ENCODE data around the gene DEAF1. TPM values are rescaled to one million over a fixed set of nuclear protein-coding genes. Genes with fewer than 3 reads are reported as not detected.
"Not testable (repeated sequence)": the region's sequence is repeated elsewhere in the genome, so short reads cannot be mapped to it uniquely, and the experiment has no call there.

Gene DEAF1
- 37.2 TPM for polyA plus RNA-seq (2012; ENCODE audit: insufficient read depth, insufficient read length, low read depth)

DNA sequence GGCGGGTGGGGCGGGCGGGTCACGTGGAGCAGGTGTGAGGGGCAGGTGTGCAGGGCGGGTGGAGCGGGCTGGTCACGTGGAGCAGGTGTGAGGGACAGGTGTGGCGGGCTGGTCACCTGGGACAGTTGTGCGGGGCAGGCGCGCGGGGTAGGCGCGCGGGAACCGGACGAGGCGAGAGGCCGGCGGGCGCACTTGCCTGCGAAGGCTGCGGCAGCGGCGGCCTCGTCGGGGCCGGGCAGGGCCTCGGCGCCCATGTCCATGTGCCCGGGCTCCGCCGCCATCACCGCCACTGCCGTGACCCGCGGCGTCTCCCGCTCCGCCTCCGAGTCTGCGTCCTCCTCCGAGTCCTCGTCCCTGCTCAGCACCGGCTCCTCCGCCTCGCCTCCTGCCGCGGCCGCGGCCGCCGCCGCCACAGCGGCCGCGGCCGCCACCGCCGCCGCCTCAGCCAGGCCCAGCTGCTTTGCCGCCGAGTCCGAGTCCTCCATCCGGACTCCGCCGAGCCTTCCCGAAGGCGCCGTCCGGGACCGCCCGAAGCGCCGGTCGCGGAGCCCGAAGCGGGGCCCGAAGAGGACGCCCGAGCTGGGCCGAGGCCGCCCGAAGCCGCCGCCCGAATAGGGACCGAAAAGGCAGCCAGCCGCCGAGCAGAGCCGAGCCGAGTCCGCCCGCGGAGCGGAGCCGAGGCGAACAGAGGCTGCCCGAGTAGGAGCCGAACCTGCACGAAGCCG is at the start of gene DEAF1:
Gene DEAF1, minus strand, starts transcription at position 660 of the 725 bp plus-strand sequence. Its CDS starts 175 bp downstream, at position 485.
- H3K4me1 ChIP-seq: no peaks in the 10 kb centered on the region
- peak; percentile 96 for DNase-seq
- peak within 1 kb of the TSS; percentile 74 for H3K4me3 ChIP-seq (ENCODE audit: low read depth, low read length)

DNA sequence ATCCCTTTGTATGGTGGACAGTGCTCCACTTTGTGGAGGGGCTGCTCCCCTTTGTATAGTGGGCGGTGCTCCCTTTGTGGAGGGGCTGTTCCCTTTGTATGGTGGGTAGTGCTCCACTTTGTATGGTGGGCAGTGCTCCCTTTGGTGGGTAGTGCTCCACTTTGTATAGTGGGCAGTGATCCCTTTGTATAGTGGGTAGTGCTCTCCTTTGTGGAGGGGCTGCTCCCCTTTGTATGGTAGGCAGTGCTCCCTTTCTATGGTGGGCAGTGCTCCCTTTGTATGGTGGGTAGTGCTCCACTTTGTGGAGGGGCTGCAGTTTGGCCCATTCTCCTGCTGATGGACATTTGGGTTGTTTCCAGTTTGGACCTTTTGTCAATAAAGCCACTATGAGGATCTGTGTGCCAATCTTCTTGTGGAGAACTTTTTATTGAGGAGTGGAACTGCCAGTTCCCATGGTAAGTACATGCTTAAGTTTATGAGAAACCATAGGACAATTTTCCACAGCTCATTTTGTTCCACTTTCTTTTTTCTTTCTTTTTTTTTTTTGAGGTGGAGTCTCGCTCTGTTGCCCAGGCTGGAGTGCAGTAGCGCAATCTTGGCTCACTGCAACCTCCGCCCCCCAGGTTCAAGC is 47.7 kb upstream of the DEAF1 start:
- Histone ChIP-seq H3K4me1 (no peaks in the 10 kb centered on the region), H3K36me3 (no peaks in the 10 kb centered on the region; the same call in 1 of the 2 replicates), H3K27me3 (no peaks in the 10 kb centered on the region), H3K9me3 (no peaks in the 10 kb centered on the region), H3K4me3 (ENCODE audit: low read depth, low read length) (no peak overlapping the region)
- no peak for TF ChIP-seq CTCF (IDR thresholded peaks at IDR 0.05; ENCODE audit: low read depth, low read length)
- no peak for DNase-seq

More for the DNA sequence above, at the start of gene DEAF1:
- Histone ChIP-seq H3K9me3 (no peaks in the 10 kb centered on the region), H3K27me3 (no peaks in the 10 kb centered on the region), H3K36me3 (no peaks in the 10 kb centered on the region)
- TF ChIP-seq CTCF (IDR thresholded peaks at IDR 0.05; ENCODE audit: low read depth, low read length): no peak

DNA sequence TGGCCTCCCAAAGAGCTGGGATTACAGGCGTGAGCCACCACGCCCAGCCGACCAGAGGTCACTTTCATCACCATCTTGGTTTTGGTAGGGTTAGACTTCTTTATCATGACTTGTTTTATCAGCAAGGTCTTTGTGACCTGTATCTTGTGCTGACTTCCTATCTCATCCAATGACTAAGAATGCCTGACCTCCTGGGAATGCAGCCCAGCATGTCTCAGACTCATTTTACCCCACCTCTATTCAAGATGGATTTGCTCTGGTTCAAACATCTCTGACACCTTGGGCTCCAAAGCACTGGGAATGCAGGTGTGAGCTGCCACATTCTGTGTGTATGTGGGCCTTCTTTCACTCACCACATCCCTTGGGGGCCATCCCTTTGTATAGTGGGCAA is 47.1 kb upstream of the DEAF1 start:
- no peaks in the 10 kb centered on the region for H3K36me3 ChIP-seq
- no peak for DNase-seq
- TF ChIP-seq CTCF (IDR thresholded peaks at IDR 0.05; ENCODE audit: low read depth, low read length): no peak
- H3K9me3 ChIP-seq: no peaks in the 10 kb centered on the region
- H3K27me3 ChIP-seq: no peaks in the 10 kb centered on the region
- H3K4me3 ChIP-seq (ENCODE audit: low read depth, low read length): no peak overlapping the region
- H3K4me1 ChIP-seq: no peaks in the 10 kb centered on the region

DNA sequence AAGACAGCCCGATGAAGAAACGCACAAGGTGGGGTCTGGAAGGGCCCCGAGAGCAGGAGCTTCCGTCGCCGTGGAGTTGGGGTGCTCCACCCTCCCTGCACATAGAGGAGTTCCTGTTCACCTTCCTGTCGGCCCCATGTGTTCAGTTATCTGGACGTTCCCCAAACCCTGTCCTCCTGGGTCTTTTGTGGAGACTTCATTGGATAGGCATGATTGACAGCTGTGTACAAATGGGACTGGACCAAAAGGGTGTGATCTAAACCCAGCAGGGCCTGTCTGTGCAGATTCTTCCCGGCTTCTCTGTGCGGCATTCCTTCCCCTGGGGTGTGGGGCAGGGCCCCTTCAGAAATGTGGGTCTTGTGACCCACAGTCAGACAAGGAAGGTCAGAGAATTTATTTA is 42.9 kb upstream of the DEAF1 start:
- not testable (repeated sequence) for H3K36me3 ChIP-seq; H3K27me3 ChIP-seq; H3K9me3 ChIP-seq; H3K4me1 ChIP-seq; H3K4me3 ChIP-seq (ENCODE audit: low read depth, low read length); DNase-seq

DNA sequence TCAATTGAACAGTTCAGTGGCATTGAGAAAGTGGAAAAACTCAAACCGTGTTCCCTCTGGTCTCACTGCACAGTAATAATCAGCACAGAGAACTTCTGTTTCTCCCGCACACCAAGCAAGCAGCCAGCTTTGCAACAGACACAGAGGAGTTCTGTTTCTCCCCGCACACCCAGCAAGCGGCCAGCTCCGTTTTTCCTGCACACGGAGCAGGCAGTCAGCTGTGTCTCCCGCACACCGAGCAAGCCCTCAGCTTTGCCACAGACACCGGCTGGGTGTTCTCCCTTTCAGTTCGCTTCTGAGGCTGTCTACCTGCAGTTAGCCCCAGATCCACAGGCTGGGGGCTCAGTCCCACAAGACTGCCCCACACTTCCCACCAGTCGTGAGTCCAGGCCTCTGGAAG is 42.3 kb upstream of the DEAF1 start:
- H3K27me3 ChIP-seq: no peaks in the 10 kb centered on the region
- no peaks in the 10 kb centered on the region for H3K9me3 ChIP-seq
- no peak overlapping the region for H3K4me3 ChIP-seq (ENCODE audit: low read depth, low read length)
- TF ChIP-seq CTCF (IDR thresholded peaks at IDR 0.05; ENCODE audit: low read depth, low read length): no peak
- no peaks in the 10 kb centered on the region for H3K36me3 ChIP-seq
- H3K4me1 ChIP-seq: no peaks in the 10 kb centered on the region
- DNase-seq: no peak

DNA sequence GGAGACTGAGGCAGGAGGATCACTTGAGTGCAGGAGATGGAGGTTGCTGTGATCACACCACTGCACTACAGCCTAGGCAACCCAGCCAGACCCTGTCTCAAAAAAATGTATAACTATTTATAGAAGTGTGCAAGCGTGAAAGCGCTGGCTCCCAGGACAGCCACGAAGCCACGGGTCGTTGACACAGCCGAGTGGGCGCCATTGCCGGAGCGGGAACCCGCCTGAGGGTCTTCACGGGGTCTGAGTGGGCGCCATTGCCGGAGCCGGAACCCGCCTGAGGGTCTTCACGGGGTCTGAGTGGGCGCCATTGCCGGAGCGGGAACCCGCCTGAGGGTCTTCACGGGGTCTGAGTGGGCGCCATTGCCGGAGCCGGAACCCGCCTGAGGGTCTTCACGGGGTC is 39.5 kb upstream of the DEAF1 start:
- DNase-seq; H3K4me1 ChIP-seq; H3K4me3 ChIP-seq (ENCODE audit: low read depth, low read length); H3K9me3 ChIP-seq; H3K36me3 ChIP-seq; H3K27me3 ChIP-seq: not testable (repeated sequence)

DNA sequence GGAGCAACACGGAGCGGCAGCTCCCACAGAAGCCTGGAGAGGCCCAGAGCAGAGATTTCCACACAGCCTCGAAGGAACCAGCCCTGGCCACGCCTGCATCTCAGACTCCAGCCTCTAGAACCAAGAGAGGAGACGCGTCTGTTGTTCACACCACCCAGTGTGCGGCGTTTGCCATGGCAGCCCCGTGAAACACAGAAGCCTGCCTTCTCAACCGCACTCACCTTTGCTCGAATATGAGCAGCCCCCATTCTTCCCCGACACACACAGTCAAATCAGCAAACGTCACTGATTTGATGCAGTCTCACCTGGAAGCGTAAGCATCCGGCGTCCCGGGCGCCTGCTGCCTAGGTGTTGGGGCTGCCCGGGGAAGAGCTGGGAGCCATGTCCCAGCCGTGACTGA is 38.0 kb upstream of the DEAF1 start:
- Histone ChIP-seq H3K9me3 (no peaks in the 10 kb centered on the region), H3K4me3 (ENCODE audit: low read depth, low read length) (no peak overlapping the region), H3K36me3 (no peaks in the 10 kb centered on the region), H3K27me3 (no peaks in the 10 kb centered on the region), H3K4me1 (no peaks in the 10 kb centered on the region)
- TF ChIP-seq CTCF (IDR thresholded peaks at IDR 0.05; ENCODE audit: low read depth, low read length): no peak
- no peak for DNase-seq

All from BE2C (cell line).